ENCODE measurements around the gene CPB2. TPM values are rescaled to one million over a fixed set of nuclear protein-coding genes. Genes with fewer than 3 reads are reported as not detected.

Gene CPB2
- total and polyA plus RNA-seq, 2 of the 8 experiments (the other 6 are each of a cell fraction or from before 2014, with no cell fraction given) = not detected

DNA sequence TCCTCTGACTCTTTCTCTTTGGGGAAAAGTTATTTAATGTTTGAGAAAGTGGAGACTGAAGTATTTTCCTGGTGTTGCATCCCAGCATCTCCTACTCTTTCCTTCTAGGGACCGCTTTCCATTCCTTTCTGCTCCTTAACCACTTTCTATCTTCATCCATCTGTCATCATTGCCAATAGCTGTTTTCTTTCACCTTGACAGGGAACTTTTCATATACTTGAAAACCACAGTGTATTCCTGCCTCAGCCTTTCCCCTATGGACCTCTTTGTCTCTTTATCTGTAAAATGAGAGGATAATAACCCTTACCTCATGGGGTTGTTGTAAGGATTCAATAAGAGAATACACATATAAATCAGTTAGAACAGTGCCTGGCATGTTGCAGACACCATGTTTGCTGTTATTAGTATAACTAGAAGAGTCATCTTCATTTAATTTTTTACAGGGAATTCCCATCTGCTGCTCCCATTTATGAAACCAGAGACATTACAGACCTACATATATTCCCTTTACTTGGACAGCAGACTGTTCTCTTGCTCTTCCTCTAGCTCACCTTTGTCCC lies 45.4 kb upstream of the CPB2 start:
- Histone ChIP-seq H4K5ac (ENCODE audit: insufficient read length, low read depth, low read length) (no peak overlapping the region), H2AFZ (ENCODE audit: low read length) (no peak overlapping the region), H3K9me3 (ENCODE audit: insufficient read depth in 2 of 2, low read depth in 1 of 2, low read length in 1 of 2) (no peaks in the 10 kb centered on the region), H3K79me1 (ENCODE audit: low read depth, low read length) (no peaks in the 10 kb centered on the region), H2BK20ac (ENCODE audit: low read length) (no peak overlapping the region), H3K56ac (replicated peaks; ENCODE audit: insufficient read length, low read depth, low read length) (no peak overlapping the region), H3K14ac (ENCODE audit: insufficient read length) (no peak overlapping the region), H4K8ac (ENCODE audit: extremely low read depth, insufficient read depth, low read length) (no peak overlapping the region), H3K4me2 (ENCODE audit: insufficient read depth in 1 of 2, low read depth in 2 of 2, low read length in 2 of 2) (no peak overlapping the region), H4K20me1 (replicated peaks in 1 of 2; ENCODE audit: control insufficient read depth in 1 of 2, insufficient read depth in 2 of 2, low read length in 2 of 2) (peaks cover 0 to 2% of the 10 kb centered on the region in 2 experiments), H3K4me1 (replicated peaks in 1 of 4; ENCODE audit: control insufficient read depth in 3 of 4, insufficient read depth in 4 of 4, low read length in 3 of 4) (no peaks in the 10 kb centered on the region), H3K4ac (replicated peaks; ENCODE audit: insufficient read length, low read depth, low read length) (no peak overlapping the region), H2BK12ac (ENCODE audit: low read depth, low read length) (no peak overlapping the region), H3K4me3 (ENCODE audit: extremely low read depth in 1 of 4, insufficient read depth in 2 of 4, low read depth in 3 of 4, low read length in 4 of 4) (no peak overlapping the region), H3K18ac (ENCODE audit: extremely low read depth, low read length) (no peak overlapping the region), H2BK15ac (ENCODE audit: low read length) (no peak overlapping the region), H3K23ac (ENCODE audit: insufficient read length) (no peak overlapping the region), H2AK5ac (ENCODE audit: low read depth, low read length) (no peak overlapping the region), H3K27me3 (replicated peaks in 1 of 4; ENCODE audit: control insufficient read depth in 3 of 4, extremely low read depth in 1 of 4, insufficient read depth in 3 of 4, low read length in 3 of 4) (no peaks in the 10 kb centered on the region), H3K27ac (ENCODE audit: low read depth, low read length) (no peak overlapping the region), H3K36me3 (ENCODE audit: control insufficient read depth in 2 of 4, insufficient read depth in 4 of 4, low read length in 3 of 4) (no peaks in the 10 kb centered on the region), H4K91ac (replicated peaks; ENCODE audit: insufficient read length, low read length) (no peak overlapping the region), H3K9ac (replicated peaks in 1 of 4; ENCODE audit: extremely low read depth in 1 of 4, low read depth in 3 of 4, low read length in 3 of 4) (no peak overlapping the region), H2BK120ac (replicated peaks; ENCODE audit: low read depth, low read length) (no peak overlapping the region), H3K79me2 (ENCODE audit: control insufficient read depth in 1 of 2, insufficient read depth in 2 of 2, low read length in 2 of 2) (no peaks in the 10 kb centered on the region), H2BK5ac (ENCODE audit: low read depth, low read length) (no peak overlapping the region), H3K23me2 (ENCODE audit: low read depth, low read length) (no peaks in the 10 kb centered on the region)
- POLR2A ChIA-PET (ENCODE audit: partially characterized antibody) = no interaction called here
- FAIRE-seq (no peak), DNase-seq (ENCODE audit: low read depth in 1 of 2, low spot score in 2 of 2) (no peak)
- CTCF ChIA-PET (ENCODE audit: partially characterized antibody) = interaction anchor here (1.0 to 4.0 kb wide), 5 partner anchors 8 to 24 kb away, joined by 3 to 36 read pairs (median 4); no protein-coding TSS in a partner anchor
- 88% methylated on average over 1 of the region's 1 CpG; no CpG with 5 or more reads in 1 of the 2 experiments for whole genome bisulfite sequencing, 2 experiments (ENCODE audit: extremely low coverage in 1 of 2, insufficient coverage in 1 of 2, insufficient read length in 1 of 2, insufficient replicate concordance in 2 of 2, low coverage in 1 of 2, low lambda C conversion rate in 2 of 2, missing lambda C conversion rate in 1 of 2)

Measured in H1 (cell line).